DMS53 (cell line): ENCODE measurements around the gene TMEM35A.
"Not testable (repeated sequence)": the region's sequence is repeated elsewhere in the genome, so short reads cannot be mapped to it uniquely, and the experiment has no call there.

Source experiments
- DNase-seq: peaks from one replicate; lab custom pipeline; 2025; lab: John Stamatoyannopoulos, UW

Gene TMEM35A

GRCh38 chrX:101078716-101079598 is at the start of gene TMEM35A:
TSS of gene TMEM35A (plus strand) at chrX:101078879. CDS start at chrX:101079003, 124 bp downstream.
- DNase-seq = no peak

- DNase-seq = no peak
Measured at GRCh38 chrX:101029665-101030064, 49.0 kb upstream of the TMEM35A start.

- DNase-seq = no peak
Measured at GRCh38 chrX:101037231-101037630, 41.4 kb upstream of the TMEM35A start.

- no peak for DNase-seq
Measured at GRCh38 chrX:101040197-101040596, 38.5 kb upstream of the TMEM35A start.

GRCh38 chrX:101051153-101051548 is 27.5 kb upstream of the TMEM35A start:
- no peak for DNase-seq

- peak; percentile 92 for DNase-seq
Measured at GRCh38 chrX:101051549-101052302, 27.0 kb upstream of the TMEM35A start, which contains the start of gene TRMT2B. TSS of gene TRMT2B (minus strand) at chrX:101052111. CDS start at chrX:101042289, 9,822 bp downstream.

- DNase-seq = not testable (repeated sequence)
Measured at GRCh38 chrX:101056551-101056950, 22.1 kb upstream of the TMEM35A start.

- DNase-seq = no peak
Measured at GRCh38 chrX:101057093-101057714, 21.5 kb upstream of the TMEM35A start.

- DNase-seq = peak; percentile 7
Measured at GRCh38 chrX:101062176-101062575, 16.5 kb upstream of the TMEM35A start.

GRCh38 chrX:101071582-101071981 is 7.1 kb upstream of the TMEM35A start:
- no peak for DNase-seq

- no peak for DNase-seq
Measured at GRCh38 chrX:101079736-101080270, 1.1 kb downstream of the TMEM35A start.

- no peak for DNase-seq
Measured at GRCh38 chrX:101080326-101081124, 1.8 kb downstream of the TMEM35A start.

GRCh38 chrX:101081231-101081630 is 2.6 kb downstream of the TMEM35A start:
- no peak for DNase-seq

- no peak for DNase-seq
Measured at GRCh38 chrX:101091817-101092216, 13.1 kb downstream of the TMEM35A start.

GRCh38 chrX:101097546-101098453 is 19.1 kb downstream of the TMEM35A start, which contains the start of gene CENPI:
TSS of gene CENPI (plus strand) at chrX:101098204. CDS start at chrX:101101071, 2,867 bp downstream.
- peak; percentile 97 for DNase-seq

GRCh38 chrX:101108284-101108683 is 29.6 kb downstream of the TMEM35A start:
- no peak for DNase-seq

GRCh38 chrX:101117701-101118100 is 39.0 kb downstream of the TMEM35A start:
- no peak for DNase-seq

GRCh38 chrX:101136235-101136634 is 57.6 kb downstream of the TMEM35A start:
- no peak for DNase-seq
